ENCODE measurements around the gene CSMD2. TPM values are rescaled to one million over a fixed set of nuclear protein-coding genes. Genes with fewer than 3 reads are reported as not detected.

Gene CSMD2
- total RNA-seq, 6 donors from 2014 or later = 0.39 to 1.0 (median 0.52) TPM

DNA sequence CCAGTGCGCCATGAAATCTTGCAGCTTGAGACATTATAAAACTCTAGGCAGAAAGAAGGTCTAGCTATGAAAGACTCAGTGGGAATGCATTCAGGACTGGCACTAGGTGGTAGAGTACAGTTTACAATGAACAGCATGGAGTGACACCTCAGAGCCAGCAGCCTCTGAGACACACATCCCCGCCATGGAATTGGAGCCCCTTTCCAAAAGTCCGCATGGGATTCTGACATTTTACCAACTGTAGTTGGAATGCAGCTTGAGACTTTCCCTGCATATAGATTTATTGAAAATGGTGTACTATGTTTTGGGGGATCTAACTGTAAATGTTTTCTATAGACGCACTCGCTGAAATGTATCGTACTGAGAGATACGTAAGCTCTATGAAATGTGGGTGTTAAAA is 576.3 kb downstream of the CSMD2 start:
- no peaks in the 10 kb centered on the region for H3K36me3 ChIP-seq
- H3K27me3 ChIP-seq = no peaks in the 10 kb centered on the region
- DNase-seq (no peak), ATAC-seq (ENCODE audit: low FRiP score in 2 of 2) (no peak)
- H3K27ac ChIP-seq = no peak overlapping the region
- no peak for TF ChIP-seq POLR2AphosphoS5 (IDR thresholded peaks at IDR 0.05)
- TF ChIP-seq, protein P1, sequence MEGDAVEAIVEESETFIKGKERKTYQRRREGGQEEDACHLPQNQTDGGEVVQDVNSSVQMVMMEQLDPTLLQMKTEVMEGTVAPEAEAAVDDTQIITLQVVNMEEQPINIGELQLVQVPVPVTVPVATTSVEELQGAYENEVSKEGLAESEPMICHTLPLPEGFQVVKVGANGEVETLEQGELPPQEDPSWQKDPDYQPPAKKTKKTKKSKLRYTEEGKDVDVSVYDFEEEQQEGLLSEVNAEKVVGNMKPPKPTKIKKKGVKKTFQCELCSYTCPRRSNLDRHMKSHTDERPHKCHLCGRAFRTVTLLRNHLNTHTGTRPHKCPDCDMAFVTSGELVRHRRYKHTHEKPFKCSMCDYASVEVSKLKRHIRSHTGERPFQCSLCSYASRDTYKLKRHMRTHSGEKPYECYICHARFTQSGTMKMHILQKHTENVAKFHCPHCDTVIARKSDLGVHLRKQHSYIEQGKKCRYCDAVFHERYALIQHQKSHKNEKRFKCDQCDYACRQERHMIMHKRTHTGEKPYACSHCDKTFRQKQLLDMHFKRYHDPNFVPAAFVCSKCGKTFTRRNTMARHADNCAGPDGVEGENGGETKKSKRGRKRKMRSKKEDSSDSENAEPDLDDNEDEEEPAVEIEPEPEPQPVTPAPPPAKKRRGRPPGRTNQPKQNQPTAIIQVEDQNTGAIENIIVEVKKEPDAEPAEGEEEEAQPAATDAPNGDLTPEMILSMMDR (IDR thresholded peaks at IDR 0.05) = no peak
- TF ChIP-seq EP300 (IDR thresholded peaks at IDR 0.05) = no peak
- no peak for TF ChIP-seq POLR2A (IDR thresholded peaks at IDR 0.05)
- H3K9me3 ChIP-seq = no peaks in the 10 kb centered on the region
- 89 to 96% methylated on average over 7 of the region's 7 CpGs for WGBS, 2 donors
- H3K4me3 ChIP-seq = no peak overlapping the region
- no peaks in the 10 kb centered on the region for H3K4me1 ChIP-seq

DNA sequence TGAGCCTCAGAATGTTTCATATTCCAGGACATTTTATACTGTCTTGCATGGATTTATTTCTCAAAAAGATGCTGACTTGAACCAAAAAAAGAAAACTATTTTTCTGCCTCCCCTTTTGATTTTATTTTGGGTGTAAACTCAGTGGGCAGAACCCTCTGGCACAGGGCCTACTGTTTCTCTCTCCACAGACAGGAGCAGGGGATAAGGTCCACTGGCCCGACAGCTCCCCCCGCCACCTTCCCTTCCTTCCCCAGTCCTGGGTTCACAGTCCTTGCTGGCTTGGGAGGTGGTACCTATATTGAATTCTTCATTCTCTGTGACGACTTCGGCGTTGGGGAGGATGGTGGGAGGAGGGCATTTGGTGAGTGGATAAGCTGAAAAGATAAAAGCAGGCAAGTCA is 578.2 kb downstream of the CSMD2 start:
- Histone ChIP-seq H3K4me3 (no peak overlapping the region), H3K4me1 (no peaks in the 10 kb centered on the region), H3K36me3 (no peaks in the 10 kb centered on the region), H3K9me3 (no peaks in the 10 kb centered on the region), H3K27me3 (no peaks in the 10 kb centered on the region), H3K27ac (no peak overlapping the region)
- DNase-seq = peak in 1 of 2 donors; percentile 0
- no peak for ATAC-seq (ENCODE audit: low FRiP score in 2 of 2)
- TF ChIP-seq, protein P1 (IDR thresholded peaks at IDR 0.05) = no peak
- TF ChIP-seq POLR2AphosphoS5 (IDR thresholded peaks at IDR 0.05) (no peak), EP300 (IDR thresholded peaks at IDR 0.05) (no peak), POLR2A (IDR thresholded peaks at IDR 0.05) (no peak)
- 86 to 95% methylated on average over 5 of the region's 5 CpGs for WGBS, 2 donors

DNA sequence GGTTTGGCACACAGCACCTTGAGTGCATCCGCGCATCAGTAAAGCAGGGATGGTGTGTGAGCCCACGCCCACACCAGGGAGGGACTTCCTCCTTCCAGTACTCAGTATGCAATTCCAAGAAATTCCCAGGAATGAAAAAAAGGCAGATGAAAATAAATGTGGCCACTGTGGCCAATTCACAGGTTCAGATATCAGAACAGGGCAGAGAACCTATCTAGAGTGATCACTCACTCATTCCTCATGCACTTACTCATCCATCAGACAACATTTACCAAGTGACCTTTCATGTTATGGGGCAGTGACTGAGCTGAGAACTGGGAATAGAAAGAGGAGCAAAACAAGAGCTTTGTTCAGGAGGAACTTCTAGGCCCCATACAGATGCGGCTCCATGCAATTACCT is 578.9 kb downstream of the CSMD2 start:
- Histone ChIP-seq H3K4me3 (no peak overlapping the region), H3K27ac (no peak overlapping the region), H3K9me3 (no peaks in the 10 kb centered on the region), H3K27me3 (no peaks in the 10 kb centered on the region), H3K4me1 (no peaks in the 10 kb centered on the region), H3K36me3 (no peaks in the 10 kb centered on the region)
- TF ChIP-seq EP300 (IDR thresholded peaks at IDR 0.05) (no peak), POLR2A (IDR thresholded peaks at IDR 0.05) (no peak), POLR2AphosphoS5 (IDR thresholded peaks at IDR 0.05) (no peak)
- TF ChIP-seq, protein P1 (IDR thresholded peaks at IDR 0.05) = no peak
- 91 to 93% methylated on average over 4 of the region's 4 CpGs for WGBS, 2 donors
- DNase-seq = no peak
- ATAC-seq (ENCODE audit: low FRiP score in 2 of 2) = no peak

DNA sequence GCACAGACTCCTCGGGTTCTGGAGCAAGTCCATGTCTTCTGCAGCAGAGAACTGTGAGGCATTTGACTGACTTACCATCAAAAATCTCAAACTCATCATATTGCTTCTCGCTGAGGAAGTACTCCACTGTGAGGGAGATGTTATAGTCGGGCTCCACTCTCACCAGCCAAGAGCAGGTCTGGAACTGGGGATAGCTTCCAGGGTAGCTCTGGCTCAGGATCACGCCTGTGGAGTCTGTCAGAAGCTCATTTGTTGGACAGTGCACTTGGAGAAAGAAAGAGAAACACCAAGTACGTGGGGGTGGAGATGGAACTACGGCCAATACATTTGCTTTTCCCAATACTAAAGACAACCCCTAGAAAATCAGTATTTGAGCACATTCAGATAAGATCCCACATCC is 581.5 kb downstream of the CSMD2 start:
- no peak for DNase-seq

More for the DNA sequence above, 581.5 kb downstream of the CSMD2 start:
- WGBS, 2 donors = 73 to 85% methylated on average over 6 of the region's 6 CpGs
- peaks cover 0 to 6% (median 2%) of the 10 kb centered on the region in 4 donors for H3K4me1 ChIP-seq
- TF ChIP-seq EP300 (IDR thresholded peaks at IDR 0.05) (no peak), POLR2AphosphoS5 (IDR thresholded peaks at IDR 0.05) (no peak), POLR2A (IDR thresholded peaks at IDR 0.05) (no peak)
- TF ChIP-seq, protein P1 (IDR thresholded peaks at IDR 0.05) = no peak
- no peaks in the 10 kb centered on the region for H3K27me3 ChIP-seq
- no peak overlapping the region for H3K4me3 ChIP-seq
- no peak overlapping the region for H3K27ac ChIP-seq
- H3K36me3 ChIP-seq = no peaks in the 10 kb centered on the region
- no peaks in the 10 kb centered on the region for H3K9me3 ChIP-seq
- ATAC-seq (ENCODE audit: low FRiP score in 2 of 2) = no peak

All from upper lobe of left lung (tissue), 6 donors.